HepG2 (cell line): ENCODE results near the gene KRTAP12-2. TPM values are rescaled to one million over a fixed set of nuclear protein-coding genes. Genes with fewer than 3 reads are reported as not detected.
A peak's percentile ranks its signal among the peaks of the same experiment; 100 is the strongest.

Experiments
- AFF4 ChIP-seq: sonication (generic); formaldehyde crosslinking; IDR thresholded peaks from 2 replicates; pipeline ENCODE4 v1.4.0; 2020; ENCODE audit warnings: missing genetic modification reagents
- ARID2 ChIP-seq: sonication (generic); formaldehyde crosslinking; IDR thresholded peaks from 2 replicates; pipeline ENCODE4 v1.8.1; 2022; ENCODE audit warnings: mild to moderate bottlenecking, missing genetic modification reagents, borderline replicate concordance
- CAMTA2 ChIP-seq: sonication (generic); formaldehyde crosslinking; IDR thresholded peaks from 2 replicates; pipeline ENCODE4 v1.4.0; 2020; ENCODE audit warnings: mild to moderate bottlenecking, missing genetic modification reagents, borderline replicate concordance
- CBX5 ChIP-seq: sonication (generic); formaldehyde crosslinking; IDR thresholded peaks from 2 replicates; pipeline ENCODE4 v1.4.0; 2020; ENCODE audit warnings: missing genetic modification reagents, borderline replicate concordance
- CEBPG ChIP-seq: IDR thresholded peaks from 2 replicates; pipeline ENCODE4 v1.6.1; 2016
- IRF2 ChIP-seq: IDR thresholded peaks from 2 replicates; pipeline ENCODE4 v1.6.1; 2018; ENCODE audit warnings: missing genetic modification reagents, missing compliant biosample characterization
- JARID2 ChIP-seq: sonication (generic); formaldehyde crosslinking; IDR thresholded peaks from 2 replicates; pipeline ENCODE4 v1.8.1; 2023; ENCODE audit warnings: missing genetic modification reagents, inconsistent platforms; ENCODE audit not compliant: insufficient replicate concordance
- SRSF9 ChIP-seq: fragments of 200-400 bp; formaldehyde crosslinking; IDR thresholded peaks from 2 replicates; pipeline ENCODE4 v1.6.1; 2018; ENCODE audit warnings: borderline replicate concordance, mild to moderate bottlenecking, low read depth, low read length; ENCODE audit not compliant: insufficient read depth, poor library complexity, severe bottlenecking
- TBP ChIP-seq: sonication (generic); formaldehyde crosslinking; IDR thresholded peaks from 2 replicates; pipeline ENCODE4 v1.5.0; 2020; ENCODE audit warnings: missing genetic modification reagents
- ZNF12 ChIP-seq: sonication (generic); formaldehyde crosslinking; IDR thresholded peaks from 2 replicates; pipeline ENCODE4 v1.5.0; 2020; ENCODE audit warnings: missing genetic modification reagents
- ZNF143 ChIP-seq: sonication (generic); formaldehyde crosslinking; IDR thresholded peaks from 2 replicates; pipeline ENCODE4 v1.4.0; 2020; ENCODE audit warnings: missing genetic modification reagents
- ZNF180 ChIP-seq: sonication (generic); formaldehyde crosslinking; IDR thresholded peaks from 2 replicates; pipeline ENCODE4 v1.4.0; 2020; ENCODE audit warnings: low read depth, missing genetic modification reagents, borderline replicate concordance
- ZNF224 ChIP-seq: sonication (generic); formaldehyde crosslinking; IDR thresholded peaks from 2 replicates; pipeline ENCODE4 v1.5.0; 2020; ENCODE audit warnings: mild to moderate bottlenecking, missing genetic modification reagents
- ZNF549 ChIP-seq: sonication (generic); formaldehyde crosslinking; IDR thresholded peaks from 2 replicates; pipeline ENCODE4 v1.5.0; 2020; ENCODE audit warnings: missing genetic modification reagents
- ZNF619 ChIP-seq: sonication (generic); formaldehyde crosslinking; IDR thresholded peaks from 2 replicates; pipeline ENCODE4 v1.4.0; 2020; ENCODE audit warnings: mild to moderate bottlenecking, missing genetic modification reagents
- ZNF747 ChIP-seq: sonication (generic); formaldehyde crosslinking; IDR thresholded peaks from 2 replicates; pipeline ENCODE4 v1.8.1; 2023; ENCODE audit warnings: missing genetic modification reagents, mild to moderate bottlenecking, borderline replicate concordance
- ZNF792 ChIP-seq: IDR thresholded peaks from 2 replicates; pipeline ENCODE4 v1.6.1; 2016
- polyA plus RNA-seq, 8 experiments: library from polyadenylated mRNA; depleted of rRNA in 3 of 8; stranded (reverse) in 7 of 8; unstranded in 1 of 8; fragments of >200 nt; fragmentation: Illumina TruSeq in 4 of 8; extraction: Trizol in 4 of 8; gene quantifications; 2 replicates each; pipeline versions ENCODE4 v1.2.1 to v1.2.3, GENCODE V29; 2011 to 2016; ENCODE audit warnings: low read depth in 4 of 8, missing spikeins in 1 of 8, mixed read lengths in 1 of 8; ENCODE audit not compliant: insufficient read depth in 1 of 8
- total RNA-seq, 5 experiments: library from RNA; depleted of rRNA; stranded (reverse); fragments of >200 nt; fragmentation: Illumina TruSeq; extraction: Trizol; gene quantifications; 2 replicates each; pipeline ENCODE4 v1.2.3, GENCODE V29; 2016; ENCODE audit warnings: low read depth in 1 of 5
- TF ChIP-seq, protein P1 (sequence below): sonication (generic); formaldehyde crosslinking; IDR thresholded peaks from 2 replicates; pipeline ENCODE4 v1.4.0; 2020; ENCODE audit warnings: missing genetic modification reagents
- TF ChIP-seq, protein P2 (sequence below): sonication (generic); formaldehyde crosslinking; IDR thresholded peaks from 2 replicates; pipeline ENCODE4 v1.4.0; 2020; ENCODE audit warnings: missing genetic modification reagents, borderline replicate concordance
- TF ChIP-seq, protein P3 (sequence below): sonication (generic); formaldehyde crosslinking; IDR thresholded peaks from 2 replicates; pipeline ENCODE4 v1.8.1; 2022; ENCODE audit warnings: low read depth, mild to moderate bottlenecking, missing genetic modification reagents

Gene KRTAP12-2
- total and polyA plus RNA-seq, 2 of the 13 experiments (the other 11 are each of a cell fraction or from before 2014, with no cell fraction given): not detected

DNA sequence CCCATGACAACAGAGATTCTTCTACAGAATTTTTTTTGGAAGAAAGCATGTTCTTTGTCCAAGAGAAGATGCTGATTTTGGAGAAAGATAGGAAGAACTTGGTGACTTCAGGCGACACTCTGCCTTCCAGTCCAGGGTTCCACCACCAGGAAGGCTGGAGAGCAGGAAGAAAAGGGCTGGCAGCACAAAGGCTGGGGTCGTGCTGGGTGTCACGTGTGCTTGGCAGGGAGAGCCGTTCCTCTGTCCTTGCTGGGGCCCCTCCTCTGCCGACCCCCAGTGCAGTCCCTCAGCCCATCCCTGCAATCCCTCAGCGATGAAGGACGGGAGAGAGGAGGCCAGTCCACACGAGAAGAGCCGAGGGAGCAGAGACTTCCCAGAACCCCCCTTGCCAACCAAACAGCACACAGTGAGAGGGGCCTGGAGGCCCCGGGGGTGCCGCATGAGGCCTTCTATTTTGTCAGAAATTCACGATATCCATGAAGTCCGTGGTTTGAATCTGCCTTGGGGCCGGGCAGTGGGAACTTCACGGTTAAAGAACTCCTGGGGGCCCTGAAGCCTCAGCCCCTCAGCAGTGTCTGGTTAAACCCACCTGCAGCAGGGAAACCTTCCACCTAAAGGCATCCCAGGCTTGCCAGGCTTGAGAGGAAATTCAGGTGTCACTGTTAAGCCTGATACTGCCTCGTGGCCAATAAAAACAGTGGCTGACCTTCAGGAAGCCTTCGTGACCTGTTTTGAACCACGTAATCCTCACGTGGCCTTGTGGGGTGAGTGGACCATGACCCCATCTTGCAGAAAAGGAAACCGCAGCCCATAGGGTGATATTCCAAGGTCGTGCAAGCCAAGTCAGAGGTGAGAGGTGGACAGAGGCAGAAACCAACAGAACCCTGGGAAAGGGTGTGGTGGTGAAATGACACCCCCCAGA lies 33.6 kb upstream of the KRTAP12-2 start (continued):
- TF ChIP-seq ZNF747 (CRISPR knock-in tag) (no peak), ZNF792 (CRISPR knock-in tag) (no peak), TBP (no peak), ARID2 (CRISPR knock-in tag) (no peak), CBX5 (CRISPR knock-in tag) (no peak; the same call in 1 of the 2 replicates), CEBPG (CRISPR knock-in tag) (peak; percentile 46; the same call in 1 of the 2 replicates), ZNF549 (no peak), ZNF12 (CRISPR knock-in tag) (no peak), ZNF224 (CRISPR knock-in tag) (no peak), IRF2 (peak; percentile 66), CAMTA2 (CRISPR knock-in tag) (no peak), AFF4 (CRISPR knock-in tag) (no peak), ZNF180 (no peak), ZNF619 (CRISPR knock-in tag) (no peak), JARID2 (CRISPR knock-in tag) (no peak), SRSF9 (no peak), ZNF143 (peak; percentile 49)
- TF ChIP-seq, protein P1, sequence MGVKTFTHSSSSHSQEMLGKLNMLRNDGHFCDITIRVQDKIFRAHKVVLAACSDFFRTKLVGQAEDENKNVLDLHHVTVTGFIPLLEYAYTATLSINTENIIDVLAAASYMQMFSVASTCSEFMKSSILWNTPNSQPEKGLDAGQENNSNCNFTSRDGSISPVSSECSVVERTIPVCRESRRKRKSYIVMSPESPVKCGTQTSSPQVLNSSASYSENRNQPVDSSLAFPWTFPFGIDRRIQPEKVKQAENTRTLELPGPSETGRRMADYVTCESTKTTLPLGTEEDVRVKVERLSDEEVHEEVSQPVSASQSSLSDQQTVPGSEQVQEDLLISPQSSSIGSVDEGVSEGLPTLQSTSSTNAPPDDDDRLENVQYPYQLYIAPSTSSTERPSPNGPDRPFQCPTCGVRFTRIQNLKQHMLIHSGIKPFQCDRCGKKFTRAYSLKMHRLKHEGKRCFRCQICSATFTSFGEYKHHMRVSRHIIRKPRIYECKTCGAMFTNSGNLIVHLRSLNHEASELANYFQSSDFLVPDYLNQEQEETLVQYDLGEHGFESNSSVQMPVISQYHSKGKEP: no peak
- TF ChIP-seq, protein P2, sequence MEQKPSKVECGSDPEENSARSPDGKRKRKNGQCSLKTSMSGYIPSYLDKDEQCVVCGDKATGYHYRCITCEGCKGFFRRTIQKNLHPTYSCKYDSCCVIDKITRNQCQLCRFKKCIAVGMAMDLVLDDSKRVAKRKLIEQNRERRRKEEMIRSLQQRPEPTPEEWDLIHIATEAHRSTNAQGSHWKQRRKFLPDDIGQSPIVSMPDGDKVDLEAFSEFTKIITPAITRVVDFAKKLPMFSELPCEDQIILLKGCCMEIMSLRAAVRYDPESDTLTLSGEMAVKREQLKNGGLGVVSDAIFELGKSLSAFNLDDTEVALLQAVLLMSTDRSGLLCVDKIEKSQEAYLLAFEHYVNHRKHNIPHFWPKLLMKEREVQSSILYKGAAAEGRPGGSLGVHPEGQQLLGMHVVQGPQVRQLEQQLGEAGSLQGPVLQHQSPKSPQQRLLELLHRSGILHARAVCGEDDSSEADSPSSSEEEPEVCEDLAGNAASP (CRISPR knock-in tag): peak; percentile 87; the same call in 1 of the 2 replicates
- TF ChIP-seq, protein P3, sequence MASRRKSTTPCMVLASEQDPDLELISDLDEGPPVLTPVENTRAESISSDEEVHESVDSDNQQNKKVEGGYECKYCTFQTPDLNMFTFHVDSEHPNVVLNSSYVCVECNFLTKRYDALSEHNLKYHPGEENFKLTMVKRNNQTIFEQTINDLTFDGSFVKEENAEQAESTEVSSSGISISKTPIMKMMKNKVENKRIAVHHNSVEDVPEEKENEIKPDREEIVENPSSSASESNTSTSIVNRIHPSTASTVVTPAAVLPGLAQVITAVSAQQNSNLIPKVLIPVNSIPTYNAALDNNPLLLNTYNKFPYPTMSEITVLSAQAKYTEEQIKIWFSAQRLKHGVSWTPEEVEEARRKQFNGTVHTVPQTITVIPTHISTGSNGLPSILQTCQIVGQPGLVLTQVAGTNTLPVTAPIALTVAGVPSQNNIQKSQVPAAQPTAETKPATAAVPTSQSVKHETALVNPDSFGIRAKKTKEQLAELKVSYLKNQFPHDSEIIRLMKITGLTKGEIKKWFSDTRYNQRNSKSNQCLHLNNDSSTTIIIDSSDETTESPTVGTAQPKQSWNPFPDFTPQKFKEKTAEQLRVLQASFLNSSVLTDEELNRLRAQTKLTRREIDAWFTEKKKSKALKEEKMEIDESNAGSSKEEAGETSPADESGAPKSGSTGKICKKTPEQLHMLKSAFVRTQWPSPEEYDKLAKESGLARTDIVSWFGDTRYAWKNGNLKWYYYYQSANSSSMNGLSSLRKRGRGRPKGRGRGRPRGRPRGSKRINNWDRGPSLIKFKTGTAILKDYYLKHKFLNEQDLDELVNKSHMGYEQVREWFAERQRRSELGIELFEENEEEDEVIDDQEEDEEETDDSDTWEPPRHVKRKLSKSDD (CRISPR knock-in tag): no peak
